Gastroesophageal sphincter (tissue), 3 donors: ENCODE results near the gene GORAB.

Experiments used
- POLR2A ChIP-seq, 2 donors: fragments of 450-650 bp; IDR thresholded peaks; one replicate each; pipeline ENCODE4 v1.6.1; 2017; ENCODE audit warnings: antibody characterized with exemption in 2 of 2, mild to moderate bottlenecking in 2 of 2, moderate library complexity in 1 of 2
- TF ChIP-seq, protein P1 (sequence below), 4 experiments: fragments of 200-600 bp in 2 of 4; fragments of 450-650 bp in 2 of 4; sonication (generic) in 1 of 4; IDR thresholded peaks; one replicate each; pipeline ENCODE4 v1.5.1; 2017 to 2019; ENCODE audit warnings: antibody characterized with exemption in 4 of 4, mild to moderate bottlenecking in 2 of 4, moderate library complexity in 2 of 4

DNA sequence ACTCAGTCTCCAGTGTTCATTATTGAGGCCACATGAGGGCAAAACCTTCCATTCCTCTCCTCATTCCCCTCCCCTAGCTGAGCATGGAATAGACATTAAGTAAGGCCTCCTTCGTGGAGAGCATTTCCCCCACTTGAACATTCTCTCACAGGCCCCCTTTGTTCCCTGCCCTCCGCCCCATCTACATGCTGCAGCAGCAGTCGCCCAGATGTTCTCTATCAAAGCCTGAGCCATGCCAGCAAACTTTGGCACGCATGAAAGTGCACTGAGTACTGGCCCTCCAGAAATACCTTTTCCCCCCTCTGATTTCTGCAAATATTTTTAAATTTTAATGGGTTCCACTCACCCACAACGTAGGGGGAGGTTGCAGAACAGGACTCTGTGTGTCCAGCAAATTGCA is 20.9 kb upstream of the GORAB start:
- no peak for TF ChIP-seq POLR2A (IDR thresholded peaks at IDR 0.05)
- TF ChIP-seq, protein P1, sequence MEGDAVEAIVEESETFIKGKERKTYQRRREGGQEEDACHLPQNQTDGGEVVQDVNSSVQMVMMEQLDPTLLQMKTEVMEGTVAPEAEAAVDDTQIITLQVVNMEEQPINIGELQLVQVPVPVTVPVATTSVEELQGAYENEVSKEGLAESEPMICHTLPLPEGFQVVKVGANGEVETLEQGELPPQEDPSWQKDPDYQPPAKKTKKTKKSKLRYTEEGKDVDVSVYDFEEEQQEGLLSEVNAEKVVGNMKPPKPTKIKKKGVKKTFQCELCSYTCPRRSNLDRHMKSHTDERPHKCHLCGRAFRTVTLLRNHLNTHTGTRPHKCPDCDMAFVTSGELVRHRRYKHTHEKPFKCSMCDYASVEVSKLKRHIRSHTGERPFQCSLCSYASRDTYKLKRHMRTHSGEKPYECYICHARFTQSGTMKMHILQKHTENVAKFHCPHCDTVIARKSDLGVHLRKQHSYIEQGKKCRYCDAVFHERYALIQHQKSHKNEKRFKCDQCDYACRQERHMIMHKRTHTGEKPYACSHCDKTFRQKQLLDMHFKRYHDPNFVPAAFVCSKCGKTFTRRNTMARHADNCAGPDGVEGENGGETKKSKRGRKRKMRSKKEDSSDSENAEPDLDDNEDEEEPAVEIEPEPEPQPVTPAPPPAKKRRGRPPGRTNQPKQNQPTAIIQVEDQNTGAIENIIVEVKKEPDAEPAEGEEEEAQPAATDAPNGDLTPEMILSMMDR (IDR thresholded peaks at IDR 0.05): no peak
